Measurements from ENCODE around the gene AGBL1.

DNA sequence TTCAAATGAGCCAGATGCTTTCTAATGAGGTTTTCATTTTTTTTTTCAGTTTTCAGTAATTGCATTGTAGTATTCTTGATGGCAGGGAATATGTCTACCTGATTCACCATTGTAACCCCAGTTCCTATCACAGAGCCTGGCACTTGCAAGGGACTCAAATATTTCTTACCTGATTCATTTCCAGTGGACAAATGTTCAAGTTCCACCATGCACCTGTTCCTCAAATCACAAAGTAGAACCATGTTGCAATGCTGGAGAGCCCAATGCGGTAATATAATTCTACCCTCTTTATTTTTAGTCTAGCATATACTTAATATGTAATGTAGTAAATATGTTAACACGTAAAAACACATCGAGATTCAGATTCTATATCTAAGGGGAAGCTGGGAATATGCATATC, 722.6 kb downstream of the AGBL1 start:
- TF ChIP-seq CTCF (IDR thresholded peaks at IDR 0.05; ENCODE audit: low read depth, low read length, missing input control): no peak
- no peak for TF ChIP-seq REST (IDR thresholded peaks at IDR 0.05)
- TF ChIP-seq SP1 (IDR thresholded peaks at IDR 0.05): no peak
- TF ChIP-seq TAF1 (conservative IDR thresholded peaks at IDR 0.05): no peak
- TF ChIP-seq EGR1 (IDR thresholded peaks at IDR 0.05; ENCODE audit: low read depth in 2 of 2): no peak
- no peak for TF ChIP-seq JUND (IDR thresholded peaks at IDR 0.05)
- no peak for TF ChIP-seq NR2F2 (IDR thresholded peaks at IDR 0.05)
- TF ChIP-seq, protein P1, sequence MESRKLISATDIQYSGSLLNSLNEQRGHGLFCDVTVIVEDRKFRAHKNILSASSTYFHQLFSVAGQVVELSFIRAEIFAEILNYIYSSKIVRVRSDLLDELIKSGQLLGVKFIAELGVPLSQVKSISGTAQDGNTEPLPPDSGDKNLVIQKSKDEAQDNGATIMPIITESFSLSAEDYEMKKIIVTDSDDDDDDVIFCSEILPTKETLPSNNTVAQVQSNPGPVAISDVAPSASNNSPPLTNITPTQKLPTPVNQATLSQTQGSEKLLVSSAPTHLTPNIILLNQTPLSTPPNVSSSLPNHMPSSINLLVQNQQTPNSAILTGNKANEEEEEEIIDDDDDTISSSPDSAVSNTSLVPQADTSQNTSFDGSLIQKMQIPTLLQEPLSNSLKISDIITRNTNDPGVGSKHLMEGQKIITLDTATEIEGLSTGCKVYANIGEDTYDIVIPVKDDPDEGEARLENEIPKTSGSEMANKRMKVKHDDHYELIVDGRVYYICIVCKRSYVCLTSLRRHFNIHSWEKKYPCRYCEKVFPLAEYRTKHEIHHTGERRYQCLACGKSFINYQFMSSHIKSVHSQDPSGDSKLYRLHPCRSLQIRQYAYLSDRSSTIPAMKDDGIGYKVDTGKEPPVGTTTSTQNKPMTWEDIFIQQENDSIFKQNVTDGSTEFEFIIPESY (IDR thresholded peaks at IDR 0.05): no peak
- no peak for TF ChIP-seq ATF3 (IDR thresholded peaks at IDR 0.05)
- TF ChIP-seq, protein P2, sequence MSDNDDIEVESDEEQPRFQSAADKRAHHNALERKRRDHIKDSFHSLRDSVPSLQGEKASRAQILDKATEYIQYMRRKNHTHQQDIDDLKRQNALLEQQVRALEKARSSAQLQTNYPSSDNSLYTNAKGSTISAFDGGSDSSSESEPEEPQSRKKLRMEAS (IDR thresholded peaks at IDR 0.05): no peak
- TF ChIP-seq FOXA1 (IDR thresholded peaks at IDR 0.05): no peak
